DOHH2 (cell line): Measurements from ENCODE around the gene SORBS1.

ENCODE experiments used
- H3F3A ChIP-seq: fragments of 200-600 bp; sonication (generic), shearing (Covaris generic); 2 replicates; pipeline ENCODE4 v1.6.0; 2016; ENCODE audit warnings: antibody characterized with exemption, mild to moderate bottlenecking; ENCODE audit not compliant: control insufficient read depth, insufficient read depth
- H3K27ac ChIP-seq: fragments of 200-600 bp; sonication (generic); 2 replicates; pipeline ENCODE4 v1.5.1; 2014; ENCODE audit warnings: low read depth, mild to moderate bottlenecking, low read length, moderate library complexity
- H3K27me3 ChIP-seq: fragments of 200-600 bp; sonication (generic); 2 replicates; pipeline ENCODE4 v1.6.1; 2014; ENCODE audit warnings: mild to moderate bottlenecking, low read length, mixed read lengths; ENCODE audit not compliant: control insufficient read depth
- H3K36me3 ChIP-seq: fragments of 200-600 bp; sonication (generic); 2 replicates; pipeline ENCODE4 v1.6.1; 2014; ENCODE audit warnings: mild to moderate bottlenecking, low read length, moderate library complexity, mixed read lengths; ENCODE audit not compliant: control insufficient read depth
- H3K4me1 ChIP-seq: fragments of 200-600 bp; sonication (generic); 2 replicates; pipeline ENCODE4 v1.6.1; 2014; ENCODE audit warnings: mild to moderate bottlenecking, low read length, mixed read lengths; ENCODE audit not compliant: control insufficient read depth
- H3K4me2 ChIP-seq: fragments of 200-600 bp; sonication (generic); 2 replicates; pipeline ENCODE4 v1.6.0; 2014; ENCODE audit warnings: mild to moderate bottlenecking, low read length, moderate library complexity
- H3K4me3 ChIP-seq: fragments of 200-600 bp; sonication (generic); 2 replicates; pipeline ENCODE4 v1.5.1; 2014; ENCODE audit warnings: mild to moderate bottlenecking, low read length, mixed read lengths
- H3K79me2 ChIP-seq: fragments of 200-600 bp; sonication (generic); 2 replicates; pipeline ENCODE4 v1.6.1; 2014; ENCODE audit warnings: mild to moderate bottlenecking, low read length, mixed read lengths; ENCODE audit not compliant: control insufficient read depth
- H3K9me2 ChIP-seq: fragments of 200-600 bp; sonication (generic); replicated peaks from 2 replicates; pipeline ENCODE4 v1.6.1; 2014; ENCODE audit warnings: mild to moderate bottlenecking, low read length, mixed read lengths; ENCODE audit not compliant: control insufficient read depth
- H3K9me3 ChIP-seq: fragments of 200-600 bp; sonication (generic); 2 replicates; pipeline ENCODE4 v1.6.1; 2014; ENCODE audit warnings: antibody characterized with exemption, low read length, mixed read lengths; ENCODE audit not compliant: control insufficient read depth, insufficient read depth
- H4K20me1 ChIP-seq: fragments of 200-600 bp; sonication (generic); 2 replicates; pipeline ENCODE4 v1.6.0; 2014; ENCODE audit warnings: low read depth, mild to moderate bottlenecking, antibody characterized with exemption, low read length, moderate library complexity; ENCODE audit not compliant: control insufficient read depth, insufficient read depth
- CTCF ChIP-seq: fragments of 200-600 bp; sonication (generic); IDR thresholded peaks from one replicate; pipeline ENCODE4 v1.5.1; 2014; ENCODE audit warnings: antibody characterized with exemption, mild to moderate bottlenecking, low read depth, low read length; ENCODE audit not compliant: poor library complexity, severe bottlenecking
- EZH2phosphoT487 ChIP-seq: fragments of 200-600 bp; sonication (generic); IDR thresholded peaks from 2 replicates; pipeline ENCODE4 v1.6.1; 2017; ENCODE audit warnings: borderline replicate concordance, mild to moderate bottlenecking, antibody characterized with exemption, low read length, moderate library complexity, mixed read lengths

The SORBS1 gene

DNA sequence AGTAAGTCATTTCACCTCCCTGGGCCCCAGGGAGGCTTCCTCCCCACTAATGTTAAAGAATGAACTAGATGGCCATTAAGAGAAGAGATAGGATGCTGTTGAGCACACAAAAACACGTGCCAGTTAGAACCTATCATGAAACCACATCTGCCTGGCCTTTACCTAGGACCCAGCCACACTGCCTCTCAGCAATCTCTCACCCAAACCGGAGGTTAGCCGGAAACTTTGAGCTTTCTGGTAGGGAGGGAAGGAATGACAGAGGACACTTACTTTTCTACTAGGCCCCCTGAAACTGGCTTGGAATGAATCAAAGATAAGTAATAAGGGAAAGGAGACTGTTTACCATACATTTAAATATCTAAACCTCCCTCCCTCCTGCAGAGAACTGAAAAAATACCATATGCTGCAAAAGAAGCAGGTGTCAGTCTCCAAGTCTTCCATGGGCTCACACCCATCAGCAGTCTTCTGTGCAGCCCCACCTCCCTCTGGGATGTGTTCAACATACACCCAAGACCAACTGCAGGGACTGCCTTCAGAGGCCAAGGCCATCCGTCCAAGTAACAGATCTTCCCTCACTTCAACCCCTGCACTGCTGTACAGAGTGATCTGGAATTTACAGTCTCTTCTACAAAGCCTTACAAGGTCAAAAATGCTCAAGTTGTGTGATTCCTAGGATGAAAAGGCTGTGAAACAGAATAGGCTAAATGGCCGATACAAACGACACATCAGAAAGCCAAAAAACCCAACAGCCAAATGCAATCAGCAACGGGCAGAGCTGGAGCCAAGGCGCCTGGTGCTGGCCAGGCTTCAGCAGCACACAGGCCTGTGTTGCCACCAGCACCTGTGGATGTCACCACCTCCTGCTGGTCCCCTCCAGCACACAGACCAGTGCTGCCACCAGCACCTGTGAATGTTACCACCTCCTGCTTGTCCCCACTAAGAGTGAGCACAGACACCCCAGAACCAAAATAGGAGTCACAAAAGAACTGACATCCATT is 42.4 kb downstream of the SORBS1 start:
- peaks cover 31% of the 10 kb centered on the region for H3K27me3 ChIP-seq
- TF ChIP-seq CTCF (no peak), EZH2phosphoT487 (no peak)
- H3K36me3 ChIP-seq, result no peaks in the 10 kb centered on the region
- no peaks in the 10 kb centered on the region for H3F3A ChIP-seq
- no peaks in the 10 kb centered on the region for H3K9me2 ChIP-seq
- no peaks in the 10 kb centered on the region for H3K79me2 ChIP-seq
- no peaks in the 10 kb centered on the region for H3K9me3 ChIP-seq
- H4K20me1 ChIP-seq, result no peaks in the 10 kb centered on the region
- H3K4me3 ChIP-seq, result no peak overlapping the region
- no peak overlapping the region for H3K4me2 ChIP-seq
- no peaks in the 10 kb centered on the region for H3K4me1 ChIP-seq
- no peak overlapping the region for H3K27ac ChIP-seq

DNA sequence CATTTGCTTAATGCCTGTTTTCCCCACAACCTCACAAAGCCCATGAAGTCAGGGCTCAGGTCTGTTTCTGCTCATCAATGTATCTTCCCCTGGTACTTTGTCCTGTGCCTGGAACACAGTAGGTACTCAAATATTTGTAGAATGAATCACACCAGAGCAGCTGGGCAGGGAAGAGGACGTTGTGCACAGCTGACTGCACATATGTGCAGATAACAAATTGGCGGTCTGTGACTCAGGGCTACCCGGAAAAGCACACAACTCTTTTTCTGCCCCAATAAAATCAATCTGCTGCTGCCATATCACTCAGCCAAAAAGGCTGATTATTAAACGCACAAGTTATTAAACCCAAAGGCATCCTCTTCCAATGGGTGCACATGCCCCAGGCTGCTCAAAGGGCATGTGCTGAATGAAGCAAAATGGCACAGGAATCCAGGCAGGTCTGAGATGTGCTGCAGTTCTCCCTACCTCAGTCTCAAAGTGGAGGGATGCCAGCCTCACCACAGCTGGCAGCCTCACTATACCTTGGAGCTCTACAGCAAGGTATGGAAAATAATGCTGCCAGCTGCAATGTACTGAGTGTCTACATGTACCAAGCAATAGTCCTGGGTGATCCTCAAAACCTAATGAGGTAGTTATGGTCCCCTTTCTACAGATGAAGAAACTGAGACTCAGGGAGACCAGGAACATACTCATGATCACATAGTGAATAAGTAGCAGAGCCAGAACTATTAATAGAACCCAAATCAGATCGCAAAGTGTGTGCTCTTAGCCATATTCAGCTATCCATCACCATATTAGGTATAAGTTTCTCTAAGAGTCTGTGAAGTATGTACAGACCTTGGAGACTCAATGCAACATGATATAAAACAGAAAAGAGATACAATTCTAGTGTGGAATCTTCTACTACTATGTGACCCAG is 43.4 kb downstream of the SORBS1 start:
- Histone ChIP-seq H3K4me2 (no peak overlapping the region), H3K9me2 (no peaks in the 10 kb centered on the region), H3K79me2 (no peaks in the 10 kb centered on the region), H4K20me1 (no peaks in the 10 kb centered on the region), H3F3A (no peaks in the 10 kb centered on the region), H3K4me1 (no peaks in the 10 kb centered on the region), H3K4me3 (no peak overlapping the region), H3K9me3 (no peaks in the 10 kb centered on the region), H3K27me3 (peaks cover 26% of the 10 kb centered on the region), H3K27ac (no peak overlapping the region), H3K36me3 (no peaks in the 10 kb centered on the region)
- no peak for TF ChIP-seq EZH2phosphoT487
- TF ChIP-seq CTCF, result no peak

GRCh38 chr10:95516774-95517373 is 44.3 kb downstream of the SORBS1 start:
- H3K9me2 ChIP-seq, result no peaks in the 10 kb centered on the region
- no peak for TF ChIP-seq CTCF
- TF ChIP-seq EZH2phosphoT487, result no peak
- peaks cover 23% of the 10 kb centered on the region; the same call in 1 of the 2 replicates for H3K27me3 ChIP-seq
- H3K4me3 ChIP-seq, result no peak overlapping the region
- no peaks in the 10 kb centered on the region for H3K9me3 ChIP-seq
- H3K27ac ChIP-seq, result no peak overlapping the region
- H3K4me1 ChIP-seq, result no peaks in the 10 kb centered on the region
- H4K20me1 ChIP-seq, result no peaks in the 10 kb centered on the region
- H3K79me2 ChIP-seq, result no peaks in the 10 kb centered on the region
- H3K4me2 ChIP-seq, result no peak overlapping the region
- H3K36me3 ChIP-seq, result no peaks in the 10 kb centered on the region
- H3F3A ChIP-seq, result no peaks in the 10 kb centered on the region
